Measurements from ENCODE around the gene CCDC80. TPM values are rescaled to one million over a fixed set of nuclear protein-coding genes. Genes with fewer than 3 reads are reported as not detected.

Gene CCDC80
- total and polyA plus RNA-seq, 3 experiments from 2014 or later: 0.02 TPM; not detected in 2

GRCh38 chr3:112654492-112654891 is 13.5 kb upstream of the CCDC80 start:
- Histone ChIP-seq H3K4me3 (ENCODE audit: low read length) (no peak overlapping the region), H3K4me1 (ENCODE audit: insufficient read depth, low read length) (no peaks in the 10 kb centered on the region), H3K27ac (ENCODE audit: low read depth, low read length) (no peak overlapping the region), H3K36me3 (ENCODE audit: insufficient read depth, low read length) (no peaks in the 10 kb centered on the region), H3K9me3 (ENCODE audit: low read length) (no peaks in the 10 kb centered on the region), H3K27me3 (ENCODE audit: insufficient read depth, low read length, poor library complexity, severe bottlenecking) (no peaks in the 10 kb centered on the region)
- DNase-seq: no peak
- Mint-ChIP-seq H3K4me3 (no peak overlapping the region), H3K27ac (peak overlapping the region in 2 of 8 donors; percentile 0 to 9), H3K27me3 (no peaks in the 10 kb centered on the region), H3K36me3 (no peaks in the 10 kb centered on the region), H3K9me3 (peaks cover 0 to 2% (median 0%) of the 10 kb centered on the region in 5 donors), H3K4me1 (peaks cover 1 to 9% (median 7%) of the 10 kb centered on the region in 3 donors)
- CTCF ChIA-PET: interaction anchor here (1.0 to 2.5 kb wide), 3 partner anchors 9 to 325 kb away, joined by 3 to 13 read pairs (median 9); no protein-coding TSS in a partner anchor
- POLR2A ChIA-PET: interaction anchor here (0.7 kb wide), 1 partner anchor 17 kb away, joined by 3 read pairs; no protein-coding TSS in a partner anchor

DNA sequence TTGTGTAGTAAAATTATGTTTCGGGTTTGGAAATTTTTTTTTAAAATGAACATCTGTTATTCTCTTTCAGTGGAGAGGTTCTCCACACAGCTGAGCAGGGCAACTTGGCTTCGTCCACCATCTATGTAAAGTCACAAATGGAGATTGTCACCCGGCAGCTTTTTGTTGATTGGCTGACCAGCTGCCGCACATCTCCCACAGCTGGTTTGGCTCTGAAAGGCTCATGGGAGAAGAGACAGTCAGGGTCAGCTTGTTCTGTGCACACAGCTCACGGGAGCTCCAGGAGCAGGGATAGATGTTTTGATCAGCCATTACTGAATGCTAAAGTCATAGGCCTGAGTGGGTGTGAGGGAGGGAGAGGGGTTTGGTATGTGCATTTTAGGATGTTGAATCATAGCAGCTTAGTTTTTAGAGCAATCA is 12.9 kb upstream of the CCDC80 start:
- no peaks in the 10 kb centered on the region for H3K27me3 ChIP-seq (ENCODE audit: insufficient read depth, low read length, poor library complexity, severe bottlenecking)

DNA sequence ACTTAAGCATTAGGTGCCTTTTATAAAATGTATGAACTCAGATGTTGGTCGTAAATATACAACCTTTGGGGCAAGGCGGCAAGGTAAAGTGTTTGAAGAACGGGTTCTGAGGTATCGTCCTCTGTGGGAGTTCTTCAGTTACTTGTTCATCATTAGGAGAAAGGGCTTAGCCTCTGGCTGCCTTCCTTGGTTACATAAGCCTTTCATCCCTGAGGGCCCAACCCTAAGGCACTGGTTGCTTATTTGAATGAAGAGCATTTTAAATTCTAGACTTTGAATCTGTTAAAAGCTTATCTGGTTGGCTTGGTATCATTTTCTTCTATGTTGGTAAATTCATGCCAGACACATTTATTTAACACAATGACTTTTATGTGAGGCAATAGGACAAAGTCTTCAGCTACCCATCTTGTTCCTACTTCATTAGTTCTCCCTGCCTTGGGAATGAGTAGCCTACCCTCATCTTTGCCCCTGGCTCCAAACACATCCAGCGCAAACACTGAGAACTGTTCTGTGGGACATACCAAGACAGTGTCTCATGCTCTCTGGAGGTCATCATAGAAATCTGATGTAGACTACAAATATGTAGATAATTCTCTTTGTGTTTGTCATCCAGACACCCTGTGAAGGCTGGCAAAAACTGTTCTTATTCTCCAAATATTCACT is 12.4 kb upstream of the CCDC80 start:
- Mint-ChIP-seq H3K4me3 (no peak overlapping the region), H3K4me1 (peaks cover 3 to 16% (median 16%) of the 10 kb centered on the region in 3 donors), H3K36me3 (no peaks in the 10 kb centered on the region), H3K27ac (no peak overlapping the region), H3K27me3 (no peaks in the 10 kb centered on the region), H3K9me3 (no peaks in the 10 kb centered on the region)
- Histone ChIP-seq H3K36me3 (ENCODE audit: insufficient read depth, low read length) (no peaks in the 10 kb centered on the region), H3K9me3 (ENCODE audit: low read length) (no peaks in the 10 kb centered on the region), H3K27me3 (ENCODE audit: insufficient read depth, low read length, poor library complexity, severe bottlenecking) (no peaks in the 10 kb centered on the region), H3K27ac (ENCODE audit: low read depth, low read length) (no peak overlapping the region), H3K4me1 (ENCODE audit: insufficient read depth, low read length) (no peaks in the 10 kb centered on the region), H3K4me3 (ENCODE audit: low read length) (no peak overlapping the region)
- no peak for DNase-seq
- ChIA-PET POLR2A (no interaction called here), CTCF (interaction anchor here (1.0 to 2.5 kb wide), 3 partner anchors 8 to 326 kb away, joined by 3 to 12 read pairs (median 9); no protein-coding TSS in a partner anchor)

More for the DNA sequence above, 12.9 kb upstream of the CCDC80 start:
- H3K9me3 Mint-ChIP-seq: peaks cover 0 to 2% (median 0%) of the 10 kb centered on the region in 5 donors
- H3K4me1 Mint-ChIP-seq: peaks cover 2 to 13% (median 13%) of the 10 kb centered on the region in 3 donors
- H3K9me3 ChIP-seq (ENCODE audit: low read length): no peaks in the 10 kb centered on the region
- no peak overlapping the region for H3K27ac Mint-ChIP-seq
- no peaks in the 10 kb centered on the region for H3K27me3 Mint-ChIP-seq
- no peaks in the 10 kb centered on the region for H3K36me3 ChIP-seq (ENCODE audit: insufficient read depth, low read length)
- H3K27ac ChIP-seq (ENCODE audit: low read depth, low read length): no peak overlapping the region
- H3K4me3 ChIP-seq (ENCODE audit: low read length): no peak overlapping the region
- ChIA-PET CTCF (interaction anchor here (1.0 to 2.5 kb wide), 3 partner anchors 8 to 326 kb away, joined by 3 to 13 read pairs (median 9); no protein-coding TSS in a partner anchor), POLR2A (interaction anchor here (0.7 kb wide), 1 partner anchor 16 kb away, joined by 3 read pairs; no protein-coding TSS in a partner anchor)
- H3K4me1 ChIP-seq (ENCODE audit: insufficient read depth, low read length): no peaks in the 10 kb centered on the region
- DNase-seq: no peak
- H3K4me3 Mint-ChIP-seq: no peak overlapping the region
- H3K36me3 Mint-ChIP-seq: no peaks in the 10 kb centered on the region

DNA sequence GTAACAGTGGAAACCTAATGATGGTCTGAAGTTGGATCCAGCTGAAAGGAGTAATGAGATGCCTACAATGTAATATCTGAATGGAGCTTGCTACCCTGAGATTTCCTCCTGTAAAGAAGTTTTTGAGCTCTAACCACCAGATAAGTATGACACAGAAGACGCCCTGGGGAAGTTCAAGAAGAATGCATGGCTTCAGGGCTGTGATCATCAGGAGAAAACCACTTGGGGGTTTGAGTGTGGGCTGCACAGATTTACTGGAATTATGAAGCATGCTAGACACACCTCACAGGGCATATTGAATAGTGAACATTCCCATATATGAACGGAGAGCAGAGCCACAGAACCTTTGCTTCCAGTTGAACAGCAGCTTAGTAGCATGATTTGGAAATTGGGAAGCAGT is 10.6 kb upstream of the CCDC80 start:
- Histone ChIP-seq H3K27me3 (ENCODE audit: insufficient read depth, low read length, poor library complexity, severe bottlenecking) (no peaks in the 10 kb centered on the region), H3K27ac (ENCODE audit: low read depth, low read length) (no peak overlapping the region), H3K36me3 (ENCODE audit: insufficient read depth, low read length) (no peaks in the 10 kb centered on the region), H3K4me1 (ENCODE audit: insufficient read depth, low read length) (no peaks in the 10 kb centered on the region), H3K9me3 (ENCODE audit: low read length) (no peaks in the 10 kb centered on the region), H3K4me3 (ENCODE audit: low read length) (no peak overlapping the region)
- Mint-ChIP-seq H3K36me3 (no peaks in the 10 kb centered on the region), H3K27me3 (no peaks in the 10 kb centered on the region), H3K27ac (no peak overlapping the region), H3K9me3 (no peaks in the 10 kb centered on the region), H3K4me3 (no peak overlapping the region), H3K4me1 (peaks cover 3 to 19% (median 16%) of the 10 kb centered on the region in 3 donors)
- no peak for DNase-seq
- ChIA-PET POLR2A (no interaction called here), CTCF (interaction anchor here (2.2 kb wide), 1 partner anchor 9 kb away, joined by 12 read pairs; no protein-coding TSS in a partner anchor)

DNA sequence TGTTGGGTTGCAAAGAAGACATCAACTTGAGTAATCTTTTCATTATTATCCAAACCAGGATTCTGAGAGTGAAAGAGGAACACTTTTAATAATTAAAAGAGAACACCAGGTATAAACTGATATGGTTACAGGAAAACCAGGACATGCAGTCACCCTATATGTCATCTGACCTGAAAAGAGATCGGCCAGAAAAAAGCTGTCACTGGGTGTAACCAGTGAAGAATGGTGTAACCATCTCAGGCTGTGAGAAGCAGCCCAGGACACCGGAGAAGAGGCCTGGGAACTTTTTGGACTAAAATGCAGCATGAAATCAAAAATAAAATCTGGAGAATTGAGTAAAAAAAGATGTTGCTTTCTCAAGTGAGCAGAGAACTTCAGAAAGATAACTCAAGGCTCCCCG is 10.1 kb upstream of the CCDC80 start:
- no peaks in the 10 kb centered on the region for H3K36me3 ChIP-seq (ENCODE audit: insufficient read depth, low read length)
- DNase-seq: no peak
- ChIA-PET POLR2A (no interaction called here), CTCF (no interaction called here)
- H3K4me3 Mint-ChIP-seq: no peak overlapping the region
- peaks cover 3 to 19% (median 16%) of the 10 kb centered on the region in 3 donors for H3K4me1 Mint-ChIP-seq
- no peak overlapping the region for H3K27ac Mint-ChIP-seq
- no peaks in the 10 kb centered on the region for H3K4me1 ChIP-seq (ENCODE audit: insufficient read depth, low read length)
- H3K36me3 Mint-ChIP-seq: no peaks in the 10 kb centered on the region
- no peaks in the 10 kb centered on the region for H3K27me3 Mint-ChIP-seq
- H3K9me3 ChIP-seq (ENCODE audit: low read length): no peaks in the 10 kb centered on the region
- no peak overlapping the region for H3K27ac ChIP-seq (ENCODE audit: low read depth, low read length)
- H3K27me3 ChIP-seq (ENCODE audit: insufficient read depth, low read length, poor library complexity, severe bottlenecking): no peaks in the 10 kb centered on the region
- no peaks in the 10 kb centered on the region for H3K9me3 Mint-ChIP-seq
- no peak overlapping the region for H3K4me3 ChIP-seq (ENCODE audit: low read length)

GRCh38 chr3:112650482-112650881 is 9.5 kb upstream of the CCDC80 start:
- Histone ChIP-seq H3K36me3 (ENCODE audit: insufficient read depth, low read length) (no peaks in the 10 kb centered on the region), H3K27me3 (ENCODE audit: insufficient read depth, low read length, poor library complexity, severe bottlenecking) (no peaks in the 10 kb centered on the region), H3K4me1 (ENCODE audit: insufficient read depth, low read length) (no peaks in the 10 kb centered on the region), H3K27ac (ENCODE audit: low read depth, low read length) (no peak overlapping the region), H3K9me3 (ENCODE audit: low read length) (no peaks in the 10 kb centered on the region), H3K4me3 (ENCODE audit: low read length) (no peak overlapping the region)
- ChIA-PET POLR2A (no interaction called here), CTCF (no interaction called here)
- H3K36me3 Mint-ChIP-seq: no peaks in the 10 kb centered on the region
- DNase-seq: no peak
- peaks cover 3 to 18% (median 16%) of the 10 kb centered on the region in 3 donors for H3K4me1 Mint-ChIP-seq
- H3K9me3 Mint-ChIP-seq: no peaks in the 10 kb centered on the region
- H3K4me3 Mint-ChIP-seq: no peak overlapping the region
- no peak overlapping the region for H3K27ac Mint-ChIP-seq
- no peaks in the 10 kb centered on the region for H3K27me3 Mint-ChIP-seq

DNA sequence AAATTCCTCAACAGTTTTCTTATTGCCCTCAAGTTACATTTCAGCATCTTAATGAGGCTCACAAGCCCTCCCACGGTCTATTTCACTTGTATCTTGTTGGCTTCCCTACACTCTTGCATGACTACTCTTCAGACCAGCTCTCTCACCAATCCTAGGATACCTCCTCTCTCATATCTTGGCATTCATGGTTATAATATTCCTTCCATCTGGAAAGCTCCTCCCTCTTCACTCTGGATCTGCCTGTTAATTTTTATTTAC is 8.5 kb upstream of the CCDC80 start:
- POLR2A ChIA-PET: no interaction called here
- Histone ChIP-seq H3K4me3 (ENCODE audit: low read length) (no peak overlapping the region), H3K27me3 (ENCODE audit: insufficient read depth, low read length, poor library complexity, severe bottlenecking) (no peaks in the 10 kb centered on the region), H3K36me3 (ENCODE audit: insufficient read depth, low read length) (no peaks in the 10 kb centered on the region), H3K9me3 (ENCODE audit: low read length) (no peaks in the 10 kb centered on the region), H3K4me1 (ENCODE audit: insufficient read depth, low read length) (no peaks in the 10 kb centered on the region), H3K27ac (ENCODE audit: low read depth, low read length) (no peak overlapping the region)
- Mint-ChIP-seq H3K27ac (no peak overlapping the region), H3K4me1 (peaks cover 4 to 19% (median 17%) of the 10 kb centered on the region in 3 donors), H3K36me3 (no peaks in the 10 kb centered on the region), H3K4me3 (no peak overlapping the region), H3K9me3 (no peaks in the 10 kb centered on the region), H3K27me3 (no peaks in the 10 kb centered on the region)
- CTCF ChIA-PET: no interaction called here
- DNase-seq: no peak

DNA sequence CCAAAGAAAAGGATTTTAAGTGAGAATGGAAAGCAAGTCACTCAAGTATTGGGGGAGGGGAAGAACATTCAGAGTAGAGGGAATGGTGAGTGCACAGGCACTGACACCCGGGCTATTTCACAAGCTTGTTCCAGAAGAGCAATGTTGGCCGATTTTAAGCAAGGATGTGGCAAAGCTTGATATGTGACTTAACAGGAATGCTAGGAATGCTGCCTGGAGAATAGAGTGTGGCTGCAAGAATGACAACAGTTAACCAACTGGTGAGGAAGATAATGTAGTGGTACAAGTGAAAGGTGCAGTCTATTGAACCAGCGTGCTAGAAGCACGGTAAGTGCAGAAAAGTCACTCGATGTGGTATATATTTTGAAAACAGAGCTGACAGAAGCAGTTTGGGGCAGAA is 6.2 kb upstream of the CCDC80 start:
- Mint-ChIP-seq H3K9me3 (no peaks in the 10 kb centered on the region), H3K27ac (no peak overlapping the region), H3K4me1 (peaks cover 19 to 36% (median 34%) of the 10 kb centered on the region in 3 donors), H3K27me3 (no peaks in the 10 kb centered on the region), H3K4me3 (no peak overlapping the region), H3K36me3 (no peaks in the 10 kb centered on the region)
- no peaks in the 10 kb centered on the region for H3K9me3 ChIP-seq (ENCODE audit: low read length)
- H3K4me1 ChIP-seq (ENCODE audit: insufficient read depth, low read length): peaks cover 10% of the 10 kb centered on the region
- H3K36me3 ChIP-seq (ENCODE audit: insufficient read depth, low read length): no peaks in the 10 kb centered on the region
- DNase-seq: no peak
- ChIA-PET CTCF (interaction anchor here (1.1 kb wide), 1 partner anchor 87 kb away, joined by 6 read pairs; no protein-coding TSS in a partner anchor), POLR2A (no interaction called here)
- H3K27me3 ChIP-seq (ENCODE audit: insufficient read depth, low read length, poor library complexity, severe bottlenecking): no peaks in the 10 kb centered on the region
- H3K4me3 ChIP-seq (ENCODE audit: low read length): no peak overlapping the region
- H3K27ac ChIP-seq (ENCODE audit: low read depth, low read length): no peak overlapping the region
